ENCODE data around the gene HSCB. TPM values are rescaled to one million over a fixed set of nuclear protein-coding genes. Genes with fewer than 3 reads are reported as not detected.

HSCB gene
- total RNA-seq, 1 experiment from 2014 or later = 19.2 TPM

DNA sequence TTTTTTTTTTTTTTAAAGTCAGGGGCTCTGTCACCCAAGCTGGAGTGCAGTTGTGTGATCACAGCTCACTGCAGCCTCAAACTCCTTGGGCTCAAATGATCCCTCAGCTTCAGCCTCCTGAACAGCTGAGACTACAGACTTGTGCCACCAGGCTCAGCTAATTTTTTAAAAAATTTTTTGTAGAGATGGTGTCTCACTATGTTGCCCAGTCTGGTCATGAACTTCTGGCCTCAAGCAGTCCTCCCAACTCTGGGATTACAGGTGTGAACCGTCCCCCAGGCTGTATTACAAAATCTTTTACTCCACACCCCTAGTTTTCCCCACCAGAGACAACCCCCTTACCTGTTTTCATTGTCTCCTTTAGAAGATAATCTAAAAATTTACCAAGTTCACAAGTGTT is 32.5 kb downstream of the HSCB start (continued):
- TF ChIP-seq, protein P1, sequence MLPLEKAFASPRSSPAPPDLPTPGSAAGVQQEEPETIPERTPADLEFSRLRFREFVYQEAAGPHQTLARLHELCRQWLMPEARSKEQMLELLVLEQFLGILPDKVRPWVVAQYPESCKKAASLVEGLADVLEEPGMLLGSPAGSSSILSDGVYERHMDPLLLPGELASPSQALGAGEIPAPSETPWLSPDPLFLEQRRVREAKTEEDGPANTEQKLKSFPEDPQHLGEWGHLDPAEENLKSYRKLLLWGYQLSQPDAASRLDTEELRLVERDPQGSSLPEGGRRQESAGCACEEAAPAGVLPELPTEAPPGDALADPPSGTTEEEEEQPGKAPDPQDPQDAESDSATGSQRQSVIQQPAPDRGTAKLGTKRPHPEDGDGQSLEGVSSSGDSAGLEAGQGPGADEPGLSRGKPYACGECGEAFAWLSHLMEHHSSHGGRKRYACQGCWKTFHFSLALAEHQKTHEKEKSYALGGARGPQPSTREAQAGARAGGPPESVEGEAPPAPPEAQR (CRISPR knock-in tag; IDR thresholded peaks at IDR 0.05) = no peak

DNA sequence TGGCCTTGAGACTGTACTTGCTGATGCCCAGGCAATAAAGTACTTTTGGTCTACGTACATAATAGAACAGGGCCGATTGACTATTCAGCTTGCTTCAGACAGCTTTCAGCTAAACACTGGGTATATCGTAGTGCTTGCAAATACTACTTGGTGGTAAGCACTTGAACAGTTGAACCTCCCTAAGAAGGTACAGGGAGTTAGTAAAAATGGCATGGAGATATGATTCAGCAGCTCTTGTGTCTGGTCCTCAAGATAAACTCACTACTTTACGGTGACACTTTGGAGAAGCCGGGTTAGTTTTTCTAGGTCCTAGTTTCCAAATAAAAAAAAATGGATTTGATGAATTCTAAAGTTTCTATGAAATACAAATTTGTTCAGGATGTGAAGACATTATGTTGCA is 38.0 kb downstream of the HSCB start:
- no peak overlapping the region for H3K4me3 Mint-ChIP-seq
- H3K9me3 Mint-ChIP-seq = no peaks in the 10 kb centered on the region
- peaks cover 49% of the 10 kb centered on the region for H3K36me3 Mint-ChIP-seq
- DNase-seq (ENCODE audit: low spot score) (no peak), ATAC-seq (no peak)
- POLR2A ChIA-PET = no interaction called here
- no peak overlapping the region for H3K27ac Mint-ChIP-seq
- CTCF ChIA-PET = no interaction called here
- TF ChIP-seq JUN (CRISPR knock-in tag; IDR thresholded peaks at IDR 0.05) (no peak), ZNF232 (CRISPR knock-in tag; IDR thresholded peaks at IDR 0.05) (no peak), FOXJ3 (CRISPR knock-in tag; IDR thresholded peaks at IDR 0.05; ENCODE audit: borderline replicate concordance) (no peak), NR3C1 (CRISPR knock-in tag; conservative IDR thresholded peaks at IDR 0.05; ENCODE audit: low read depth) (no peak), ETV6 (CRISPR knock-in tag; IDR thresholded peaks at IDR 0.05) (no peak), HMGA2 (CRISPR knock-in tag; IDR thresholded peaks at IDR 0.05) (no peak), TEAD4 (CRISPR knock-in tag; IDR thresholded peaks at IDR 0.05) (no peak), ZNF423 (CRISPR knock-in tag; IDR thresholded peaks at IDR 0.05) (no peak), TCF7 (CRISPR knock-in tag; IDR thresholded peaks at IDR 0.05; ENCODE audit: low read depth) (no peak), ATF1 (CRISPR knock-in tag; IDR thresholded peaks at IDR 0.05) (no peak)
- TF ChIP-seq, protein P2, sequence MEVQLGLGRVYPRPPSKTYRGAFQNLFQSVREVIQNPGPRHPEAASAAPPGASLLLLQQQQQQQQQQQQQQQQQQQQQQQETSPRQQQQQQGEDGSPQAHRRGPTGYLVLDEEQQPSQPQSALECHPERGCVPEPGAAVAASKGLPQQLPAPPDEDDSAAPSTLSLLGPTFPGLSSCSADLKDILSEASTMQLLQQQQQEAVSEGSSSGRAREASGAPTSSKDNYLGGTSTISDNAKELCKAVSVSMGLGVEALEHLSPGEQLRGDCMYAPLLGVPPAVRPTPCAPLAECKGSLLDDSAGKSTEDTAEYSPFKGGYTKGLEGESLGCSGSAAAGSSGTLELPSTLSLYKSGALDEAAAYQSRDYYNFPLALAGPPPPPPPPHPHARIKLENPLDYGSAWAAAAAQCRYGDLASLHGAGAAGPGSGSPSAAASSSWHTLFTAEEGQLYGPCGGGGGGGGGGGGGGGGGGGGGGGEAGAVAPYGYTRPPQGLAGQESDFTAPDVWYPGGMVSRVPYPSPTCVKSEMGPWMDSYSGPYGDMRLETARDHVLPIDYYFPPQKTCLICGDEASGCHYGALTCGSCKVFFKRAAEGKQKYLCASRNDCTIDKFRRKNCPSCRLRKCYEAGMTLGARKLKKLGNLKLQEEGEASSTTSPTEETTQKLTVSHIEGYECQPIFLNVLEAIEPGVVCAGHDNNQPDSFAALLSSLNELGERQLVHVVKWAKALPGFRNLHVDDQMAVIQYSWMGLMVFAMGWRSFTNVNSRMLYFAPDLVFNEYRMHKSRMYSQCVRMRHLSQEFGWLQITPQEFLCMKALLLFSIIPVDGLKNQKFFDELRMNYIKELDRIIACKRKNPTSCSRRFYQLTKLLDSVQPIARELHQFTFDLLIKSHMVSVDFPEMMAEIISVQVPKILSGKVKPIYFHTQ (CRISPR knock-in tag; IDR thresholded peaks at IDR 0.05) = no peak
- TF ChIP-seq, protein P3, sequence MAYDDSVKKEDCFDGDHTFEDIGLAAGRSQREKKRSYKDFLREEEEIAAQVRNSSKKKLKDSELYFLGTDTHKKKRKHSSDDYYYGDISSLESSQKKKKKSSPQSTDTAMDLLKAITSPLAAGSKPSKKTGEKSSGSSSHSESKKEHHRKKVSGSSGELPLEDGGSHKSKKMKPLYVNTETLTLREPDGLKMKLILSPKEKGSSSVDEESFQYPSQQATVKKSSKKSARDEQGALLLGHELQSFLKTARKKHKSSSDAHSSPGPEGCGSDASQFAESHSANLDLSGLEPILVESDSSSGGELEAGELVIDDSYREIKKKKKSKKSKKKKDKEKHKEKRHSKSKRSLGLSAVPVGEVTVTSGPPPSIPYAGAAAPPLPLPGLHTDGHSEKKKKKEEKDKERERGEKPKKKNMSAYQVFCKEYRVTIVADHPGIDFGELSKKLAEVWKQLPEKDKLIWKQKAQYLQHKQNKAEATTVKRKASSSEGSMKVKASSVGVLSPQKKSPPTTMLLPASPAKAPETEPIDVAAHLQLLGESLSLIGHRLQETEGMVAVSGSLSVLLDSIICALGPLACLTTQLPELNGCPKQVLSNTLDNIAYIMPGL (CRISPR knock-in tag; IDR thresholded peaks at IDR 0.05) = no peak
- TF ChIP-seq, protein P4, sequence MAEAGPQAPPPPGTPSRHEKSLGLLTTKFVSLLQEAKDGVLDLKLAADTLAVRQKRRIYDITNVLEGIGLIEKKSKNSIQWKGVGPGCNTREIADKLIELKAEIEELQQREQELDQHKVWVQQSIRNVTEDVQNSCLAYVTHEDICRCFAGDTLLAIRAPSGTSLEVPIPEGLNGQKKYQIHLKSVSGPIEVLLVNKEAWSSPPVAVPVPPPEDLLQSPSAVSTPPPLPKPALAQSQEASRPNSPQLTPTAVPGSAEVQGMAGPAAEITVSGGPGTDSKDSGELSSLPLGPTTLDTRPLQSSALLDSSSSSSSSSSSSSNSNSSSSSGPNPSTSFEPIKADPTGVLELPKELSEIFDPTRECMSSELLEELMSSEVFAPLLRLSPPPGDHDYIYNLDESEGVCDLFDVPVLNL (CRISPR knock-in tag; IDR thresholded peaks at IDR 0.05; ENCODE audit: borderline replicate concordance, low read depth) = no peak
- TF ChIP-seq, protein P5, sequence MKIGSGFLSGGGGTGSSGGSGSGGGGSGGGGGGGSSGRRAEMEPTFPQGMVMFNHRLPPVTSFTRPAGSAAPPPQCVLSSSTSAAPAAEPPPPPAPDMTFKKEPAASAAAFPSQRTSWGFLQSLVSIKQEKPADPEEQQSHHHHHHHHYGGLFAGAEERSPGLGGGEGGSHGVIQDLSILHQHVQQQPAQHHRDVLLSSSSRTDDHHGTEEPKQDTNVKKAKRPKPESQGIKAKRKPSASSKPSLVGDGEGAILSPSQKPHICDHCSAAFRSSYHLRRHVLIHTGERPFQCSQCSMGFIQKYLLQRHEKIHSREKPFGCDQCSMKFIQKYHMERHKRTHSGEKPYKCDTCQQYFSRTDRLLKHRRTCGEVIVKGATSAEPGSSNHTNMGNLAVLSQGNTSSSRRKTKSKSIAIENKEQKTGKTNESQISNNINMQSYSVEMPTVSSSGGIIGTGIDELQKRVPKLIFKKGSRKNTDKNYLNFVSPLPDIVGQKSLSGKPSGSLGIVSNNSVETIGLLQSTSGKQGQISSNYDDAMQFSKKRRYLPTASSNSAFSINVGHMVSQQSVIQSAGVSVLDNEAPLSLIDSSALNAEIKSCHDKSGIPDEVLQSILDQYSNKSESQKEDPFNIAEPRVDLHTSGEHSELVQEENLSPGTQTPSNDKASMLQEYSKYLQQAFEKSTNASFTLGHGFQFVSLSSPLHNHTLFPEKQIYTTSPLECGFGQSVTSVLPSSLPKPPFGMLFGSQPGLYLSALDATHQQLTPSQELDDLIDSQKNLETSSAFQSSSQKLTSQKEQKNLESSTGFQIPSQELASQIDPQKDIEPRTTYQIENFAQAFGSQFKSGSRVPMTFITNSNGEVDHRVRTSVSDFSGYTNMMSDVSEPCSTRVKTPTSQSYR (CRISPR knock-in tag; IDR thresholded peaks at IDR 0.05) = no peak
- no peaks in the 10 kb centered on the region for H3K4me1 Mint-ChIP-seq
- no peaks in the 10 kb centered on the region for H3K27me3 Mint-ChIP-seq (ENCODE audit: low read depth)
